Measurements from ENCODE around the gene IL36G. TPM values are rescaled to one million over a fixed set of nuclear protein-coding genes. Genes with fewer than 3 reads are reported as not detected.
"Not testable (repeated sequence)": the region's sequence is repeated elsewhere in the genome, so short reads cannot be mapped to it uniquely, and the experiment has no call there.

Gene IL36G
- 100 to 1,000 TPM in 1 of 4 donors, 1 to 10 TPM in 2, not detected in 1; 7.3 to 223 (median 7.7) TPM for total RNA-seq

GRCh38 chr2:112977559-112978056, at the start of gene IL36G:
TSS of gene IL36G (plus strand) at chr2:112978006. CDS start at chr2:112978639, 633 bp downstream.
- TF ChIP-seq POLR2A (IDR thresholded peaks at IDR 0.05): no peak
- TF ChIP-seq CTCF (IDR thresholded peaks at IDR 0.05): no peak
- WGBS, 2 donors: 22 to 36% methylated on average over 6 to 7 of the region's 7 CpGs
- no peaks in the 10 kb centered on the region for H3K36me3 ChIP-seq
- intact Hi-C loops (cut with DNase I): no loop called here
- no peak within 1 kb of the TSS for H3K4me3 ChIP-seq
- no peak for DNase-seq
- no peaks in the 10 kb centered on the region for H3K4me1 ChIP-seq
- H3K27ac ChIP-seq: no peak within 1 kb of the TSS
- peaks cover 0 to 30% (median 0%) of the 10 kb centered on the region in 4 donors for H3K27me3 ChIP-seq
- H3K9me3 ChIP-seq: no peaks in the 10 kb centered on the region

DNA sequence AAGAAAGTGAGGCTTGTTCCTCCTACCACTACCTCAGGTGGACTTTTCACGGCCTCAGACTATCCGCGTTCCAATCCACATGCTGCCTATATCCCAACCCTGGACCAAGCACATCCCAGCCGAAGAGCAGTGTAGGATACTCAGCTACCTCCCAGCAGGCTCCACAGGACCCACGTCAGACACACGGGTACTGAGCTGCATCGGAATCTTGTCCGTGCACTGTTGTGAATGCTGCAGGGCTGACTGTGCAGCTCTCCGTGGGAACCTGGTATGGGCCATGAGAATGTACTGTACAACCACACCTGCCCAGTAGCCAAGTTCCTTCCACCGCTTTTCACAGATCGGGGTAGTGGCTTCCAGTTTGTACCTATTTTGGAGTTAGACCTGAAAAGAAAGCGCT, 44.5 kb upstream of the IL36G start:
- Histone ChIP-seq H3K9me3 (no peaks in the 10 kb centered on the region), H3K4me3 (no peak overlapping the region), H3K27me3 (no peaks in the 10 kb centered on the region), H3K36me3 (no peaks in the 10 kb centered on the region), H3K4me1 (no peaks in the 10 kb centered on the region), H3K27ac (no peak overlapping the region)
- intact Hi-C loops (cut with DNase I): no loop called here
- TF ChIP-seq CTCF (IDR thresholded peaks at IDR 0.05) (no peak), POLR2A (IDR thresholded peaks at IDR 0.05) (no peak)
- DNase-seq: no peak
- WGBS, 2 donors: 87 to 91% methylated on average over 11 to 12 of the region's 12 CpGs

DNA sequence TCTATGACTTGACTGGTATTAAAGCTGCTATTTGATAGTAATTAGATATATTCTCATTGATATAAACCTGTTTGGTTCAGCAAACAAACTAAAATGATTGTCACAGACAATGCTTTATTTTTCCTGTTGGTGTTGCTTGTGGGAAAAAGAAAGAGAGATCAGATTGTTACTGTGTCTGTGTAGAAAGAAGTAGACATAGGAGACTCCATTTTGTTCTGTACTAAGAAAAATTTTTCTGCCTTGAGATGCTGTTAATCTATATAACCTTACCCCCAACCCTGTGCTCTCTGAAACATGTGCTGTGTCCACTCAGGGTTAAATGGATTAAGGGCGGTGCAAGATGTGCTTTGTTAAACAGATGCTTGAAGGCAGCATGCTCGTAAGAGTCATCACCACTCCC, 43.7 kb upstream of the IL36G start:
- H3K36me3 ChIP-seq; H3K4me3 ChIP-seq; H3K27me3 ChIP-seq; DNase-seq; intact Hi-C loops (cut with DNase I); H3K4me1 ChIP-seq; H3K27ac ChIP-seq; H3K9me3 ChIP-seq: not testable (repeated sequence)
- WGBS, 2 donors: 40% methylated on average over 2 of the region's 2 CpGs; no CpG with 5 or more reads in 1 of the 2 donors

- no peaks in the 10 kb centered on the region for H3K36me3 ChIP-seq
- TF ChIP-seq POLR2A (IDR thresholded peaks at IDR 0.05) (no peak), CTCF (IDR thresholded peaks at IDR 0.05) (no peak)
- no peaks in the 10 kb centered on the region for H3K4me1 ChIP-seq
- no peak overlapping the region for H3K27ac ChIP-seq
- H3K9me3 ChIP-seq: no peaks in the 10 kb centered on the region
- no peaks in the 10 kb centered on the region for H3K27me3 ChIP-seq
- WGBS, 2 donors: 78 to 89% methylated on average over 2 of the region's 2 CpGs
- H3K4me3 ChIP-seq: no peak overlapping the region
- intact Hi-C loops (cut with DNase I): no loop called here
- DNase-seq: no peak
Measured at GRCh38 chr2:112936927-112937232, 40.9 kb upstream of the IL36G start.

DNA sequence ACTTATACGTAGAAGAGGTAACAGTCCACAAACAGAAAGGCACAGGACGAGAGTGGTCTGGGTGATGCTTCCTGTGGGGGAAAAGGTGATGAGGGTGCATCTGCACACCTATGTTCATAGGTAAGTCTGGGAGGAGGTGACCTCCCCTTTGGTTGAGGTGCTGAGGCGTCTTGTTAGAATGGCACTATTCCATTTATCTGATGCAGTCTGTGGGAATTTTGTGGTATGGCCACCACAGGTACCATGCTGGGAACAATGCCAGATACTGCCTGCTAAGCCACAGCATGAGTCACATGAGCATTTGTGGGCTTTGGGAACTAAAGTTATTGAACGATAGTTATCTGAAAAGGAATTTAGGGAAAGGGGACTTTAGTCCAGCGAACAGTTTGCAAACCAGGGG, 38.9 kb upstream of the IL36G start:
- intact Hi-C loops (cut with DNase I): no loop called here
- Histone ChIP-seq H3K36me3 (no peaks in the 10 kb centered on the region), H3K27me3 (no peaks in the 10 kb centered on the region), H3K4me3 (no peak overlapping the region), H3K27ac (no peak overlapping the region), H3K4me1 (no peaks in the 10 kb centered on the region), H3K9me3 (no peaks in the 10 kb centered on the region)
- TF ChIP-seq POLR2A (IDR thresholded peaks at IDR 0.05) (no peak), CTCF (IDR thresholded peaks at IDR 0.05) (no peak)
- WGBS, 2 donors: 57 to 60% methylated on average over 3 to 5 of the region's 5 CpGs
- no peak for DNase-seq

- H3K27me3 ChIP-seq: no peaks in the 10 kb centered on the region
- intact Hi-C loops (cut with DNase I): no loop called here
- no peak overlapping the region for H3K4me3 ChIP-seq
- TF ChIP-seq POLR2A (IDR thresholded peaks at IDR 0.05) (no peak), CTCF (IDR thresholded peaks at IDR 0.05) (no peak)
- 86 to 87% methylated on average over 5 of the region's 5 CpGs for WGBS, 2 donors
- H3K9me3 ChIP-seq: no peaks in the 10 kb centered on the region
- no peaks in the 10 kb centered on the region for H3K36me3 ChIP-seq
- H3K27ac ChIP-seq: no peak overlapping the region
- no peaks in the 10 kb centered on the region for H3K4me1 ChIP-seq
- no peak for DNase-seq
Measured at GRCh38 chr2:112939425-112939824, 38.4 kb upstream of the IL36G start.
